GM23248 (cell line): ENCODE measurements around the gene SNTB2. TPM values are rescaled to one million over a fixed set of nuclear protein-coding genes. Genes with fewer than 3 reads are reported as not detected.
A peak's percentile ranks its signal among the peaks of the same experiment; 100 is the strongest.

ENCODE experiments used
- DNase-seq: peaks from one replicate; pipeline ENCODE4 v3.0.0-alpha.2; 2015
- H2AFZ ChIP-seq: fragments of 200-600 bp; sonication (generic); 2 replicates; pipeline ENCODE4 v1.6.1; 2016; ENCODE audit warnings: antibody characterized with exemption
- H3F3A ChIP-seq: fragments of 200-600 bp; sonication (generic); 2 replicates; pipeline ENCODE4 v1.6.1; 2016; ENCODE audit warnings: mild to moderate bottlenecking, antibody characterized with exemption, mixed run types; ENCODE audit not compliant: insufficient read depth
- H3K27ac ChIP-seq: fragments of 200-600 bp; sonication (generic); 2 replicates; pipeline ENCODE4 v1.5.1; 2016; ENCODE audit warnings: mild to moderate bottlenecking
- H3K27me3 ChIP-seq: fragments of 200-600 bp; sonication (generic); replicated peaks from 2 replicates; pipeline ENCODE4 v1.6.1; 2016; ENCODE audit warnings: mild to moderate bottlenecking; ENCODE audit not compliant: insufficient read depth
- H3K36me3 ChIP-seq: fragments of 200-600 bp; sonication (generic); 2 replicates; pipeline ENCODE4 v1.6.1; 2016; ENCODE audit warnings: low read depth, mild to moderate bottlenecking
- H3K4me1 ChIP-seq: fragments of 200-600 bp; sonication (generic); 2 replicates; pipeline ENCODE4 v1.6.1; 2016; ENCODE audit warnings: mild to moderate bottlenecking; ENCODE audit not compliant: insufficient read depth
- H3K4me2 ChIP-seq: fragments of 200-600 bp; sonication (generic); one replicate; pipeline ENCODE4 v1.6.1; 2016; ENCODE audit warnings: mild to moderate bottlenecking; ENCODE audit not compliant: unreplicated experiment
- H3K4me3 ChIP-seq: fragments of 200-600 bp; sonication (generic); 2 replicates; pipeline ENCODE4 v1.5.1; 2016; ENCODE audit warnings: mild to moderate bottlenecking
- H3K79me2 ChIP-seq: fragments of 200-600 bp; sonication (generic); 2 replicates; pipeline ENCODE4 v1.6.1; 2016; ENCODE audit warnings: mild to moderate bottlenecking; ENCODE audit not compliant: insufficient read depth
- H3K9ac ChIP-seq: fragments of 200-600 bp; sonication (generic); 2 replicates; pipeline ENCODE4 v1.6.1; 2016; ENCODE audit warnings: mild to moderate bottlenecking
- H3K9me2 ChIP-seq: fragments of 200-600 bp; sonication (generic); 2 replicates; pipeline ENCODE4 v1.6.1; 2016; ENCODE audit warnings: mixed run types, mild to moderate bottlenecking, moderate library complexity; ENCODE audit not compliant: insufficient read depth
- H3K9me3 ChIP-seq: fragments of 200-600 bp; sonication (generic); one replicate; pipeline ENCODE4 v1.6.1; 2017; ENCODE audit warnings: low read depth
- H4K20me1 ChIP-seq: fragments of 200-600 bp; sonication (generic); 2 replicates; pipeline ENCODE4 v1.6.0; 2016; ENCODE audit not compliant: insufficient read depth
- EZH2 ChIP-seq: fragments of 200-600 bp; sonication (generic); IDR thresholded peaks from 2 replicates; pipeline ENCODE4 v1.6.1; 2018; ENCODE audit warnings: antibody characterized with exemption, mild to moderate bottlenecking; ENCODE audit not compliant: insufficient read depth, poor library complexity, severe bottlenecking
- EZH2phosphoT487 ChIP-seq: fragments of 200-600 bp; sonication (generic); IDR thresholded peaks from 2 replicates; pipeline ENCODE4 v1.6.1; 2018; ENCODE audit warnings: antibody characterized with exemption, moderate library complexity, mild to moderate bottlenecking, low read depth; ENCODE audit not compliant: insufficient read depth
- WGBS, 2 experiments: methylation state at CpG; one replicate each; pipeline ENCODE4 v1.1.6; 2015 to 2017; ENCODE audit warnings: low lambda C conversion rate in 2 of 2, low coverage in 1 of 2; ENCODE audit errors: missing lambda C conversion rate in 2 of 2; 5-methylcytosine and 5-hydroxymethylcytosine counted together
- in situ Hi-C: fragments of 300-500 bp; cut with MboI; formaldehyde crosslinking; loops from 2 replicates; pipeline ENCODE4 v1.15.0; 2020
- polyA plus RNA-seq: library from polyadenylated mRNA; unstranded; fragments of >200 nt; fragmentation: Nextera tagmentation; extraction: Ambion mirVana; gene quantifications from 2 replicates; pipeline ENCODE4 v1.2.1, GENCODE V29; 2016
- total RNA-seq: library from RNA; depleted of rRNA; stranded (reverse); fragments of >200 nt; shearing (Covaris generic); gene quantifications from 2 replicates; pipeline ENCODE4 v1.2.3, GENCODE V29; 2014

Gene SNTB2
- total and polyA plus RNA-seq, 2 experiments from 2014 or later = 6.0 to 30.4 TPM

DNA sequence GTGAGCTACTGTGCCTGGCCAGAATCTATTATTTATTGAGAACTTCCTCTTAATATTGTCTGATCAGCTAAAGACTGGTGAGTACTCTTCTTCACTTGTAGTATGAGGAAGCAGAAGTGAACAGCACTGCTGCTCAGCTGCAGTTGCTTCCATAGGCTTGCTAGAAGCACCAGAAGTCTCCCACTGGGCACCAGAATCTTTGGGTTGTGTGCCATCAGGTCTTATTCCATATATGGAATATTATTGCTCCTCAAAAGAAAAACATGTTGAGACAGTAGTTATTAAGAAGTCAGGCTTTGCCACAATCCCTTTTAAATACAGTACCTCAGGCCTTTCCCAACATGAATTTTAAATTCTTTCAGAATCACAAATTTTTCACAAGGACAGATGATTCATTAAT lies 17.2 kb downstream of the SNTB2 start:
- H3K79me2 ChIP-seq = peaks cover 97% of the 10 kb centered on the region
- H3K27me3 ChIP-seq = no peaks in the 10 kb centered on the region
- H3K9me3 ChIP-seq = no peaks in the 10 kb centered on the region
- H3K36me3 ChIP-seq = no peaks in the 10 kb centered on the region
- peaks cover 3% of the 10 kb centered on the region; the same call in 1 of the 2 replicates for H4K20me1 ChIP-seq
- H3F3A ChIP-seq = peaks cover 30% of the 10 kb centered on the region
- H3K9me2 ChIP-seq = no peaks in the 10 kb centered on the region
- peak overlapping the region; percentile 44 for H3K27ac ChIP-seq
- no peak overlapping the region for H3K4me3 ChIP-seq
- TF ChIP-seq EZH2 = no peak
- TF ChIP-seq EZH2phosphoT487 = no peak
- no peak overlapping the region for H2AFZ ChIP-seq
- DNase-seq = no peak
- in situ Hi-C loops = no loop called here
- peaks cover 37% of the 10 kb centered on the region for H3K4me1 ChIP-seq
- no peak overlapping the region for H3K4me2 ChIP-seq
- H3K9ac ChIP-seq = no peak overlapping the region

DNA sequence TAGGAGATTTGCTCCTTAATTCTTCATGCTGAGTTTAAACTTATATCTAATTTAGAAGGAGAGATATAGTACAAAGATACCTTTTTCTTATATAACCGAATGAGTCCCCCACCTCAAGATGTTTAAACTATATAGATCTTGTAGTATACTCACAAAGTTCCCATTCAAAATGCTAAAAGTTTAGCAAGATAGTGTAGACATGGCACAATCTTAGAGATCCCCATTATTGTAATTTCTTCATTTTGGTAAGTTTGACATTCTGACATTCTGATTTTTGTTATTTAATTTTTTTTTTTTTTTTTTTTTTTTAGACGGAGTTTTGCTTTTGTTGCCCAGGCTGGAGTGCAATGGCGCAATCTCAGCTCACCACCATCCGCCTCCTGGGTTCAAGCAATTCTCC lies 22.8 kb downstream of the SNTB2 start:
- WGBS, 2 experiments = 98 to 99% methylated on average over 4 of the region's 4 CpGs
- Histone ChIP-seq H2AFZ (no peak overlapping the region), H3K4me3 (no peak overlapping the region), H3K4me1 (peaks cover 7% of the 10 kb centered on the region), H3K9ac (no peak overlapping the region), H3K4me2 (no peak overlapping the region), H3K79me2 (peaks cover 98% of the 10 kb centered on the region), H4K20me1 (no peaks in the 10 kb centered on the region), H3K27ac (no peak overlapping the region), H3K36me3 (no peaks in the 10 kb centered on the region), H3K9me2 (no peaks in the 10 kb centered on the region), H3K27me3 (no peaks in the 10 kb centered on the region), H3F3A (peaks cover 10% of the 10 kb centered on the region), H3K9me3 (no peaks in the 10 kb centered on the region)
- TF ChIP-seq EZH2 (no peak), EZH2phosphoT487 (no peak)
- DNase-seq = no peak
- in situ Hi-C loops = no loop called here

DNA sequence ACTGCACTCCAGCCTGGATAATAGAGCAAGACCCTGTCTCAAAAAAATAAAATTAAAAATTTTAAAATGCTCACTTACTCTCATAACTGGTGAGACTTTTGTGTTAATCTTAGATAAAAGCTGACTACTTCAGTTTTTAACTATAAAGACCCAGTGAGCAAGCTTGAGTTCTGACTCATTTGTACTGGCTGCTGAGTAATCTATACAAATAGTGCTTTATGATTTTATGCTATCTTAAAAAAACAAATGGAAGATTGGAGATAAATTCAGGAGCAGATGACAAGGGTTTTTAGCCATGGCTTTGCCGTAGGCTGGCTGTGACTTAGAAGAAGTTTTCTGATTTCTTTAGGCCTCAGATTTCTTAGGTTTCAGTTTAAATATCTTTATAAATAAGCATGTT lies 30.5 kb downstream of the SNTB2 start:
- Histone ChIP-seq H3K9me2 (no peaks in the 10 kb centered on the region), H3K9ac (no peak overlapping the region), H3K4me2 (peak overlapping the region; percentile 14), H3K9me3 (no peaks in the 10 kb centered on the region), H4K20me1 (no peaks in the 10 kb centered on the region), H3K79me2 (peaks cover 100% of the 10 kb centered on the region), H3F3A (peaks cover 21% of the 10 kb centered on the region), H3K27me3 (no peaks in the 10 kb centered on the region), H2AFZ (no peak overlapping the region), H3K27ac (peak overlapping the region; percentile 10; the same call in 1 of the 2 replicates), H3K4me3 (no peak overlapping the region), H3K36me3 (no peaks in the 10 kb centered on the region), H3K4me1 (peaks cover 37% of the 10 kb centered on the region)
- 3 to 6% methylated on average over 1 of the region's 1 CpG for WGBS, 2 experiments
- no peak for TF ChIP-seq EZH2
- DNase-seq = peak; percentile 74
- in situ Hi-C loops = no loop called here

DNA sequence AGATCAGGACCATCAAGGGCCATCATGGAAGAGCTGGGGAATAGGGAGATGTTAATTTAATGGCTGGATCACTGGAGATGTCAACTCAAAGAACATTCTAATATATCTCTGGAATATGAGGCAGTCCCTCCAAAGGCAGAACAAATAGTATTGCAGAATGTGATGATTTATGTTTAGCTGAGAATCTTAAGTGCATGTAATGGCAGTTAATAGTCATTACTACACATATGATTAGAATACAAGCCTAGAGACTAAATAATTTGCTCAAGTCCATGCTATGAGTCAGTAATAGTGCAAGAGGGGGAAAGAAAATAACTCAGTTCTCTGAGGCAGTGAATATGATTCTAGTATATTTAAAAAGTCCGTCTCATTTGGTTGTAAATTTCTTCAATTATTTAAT lies 32.3 kb downstream of the SNTB2 start:
- in situ Hi-C loops = no loop called here
- peaks cover 98% of the 10 kb centered on the region for H3K79me2 ChIP-seq
- H3K4me2 ChIP-seq = no peak overlapping the region
- no peak overlapping the region for H3K4me3 ChIP-seq
- peaks cover 44% of the 10 kb centered on the region for H3K4me1 ChIP-seq
- no peak for TF ChIP-seq EZH2
- TF ChIP-seq EZH2phosphoT487 = no peak
- peaks cover 26% of the 10 kb centered on the region for H3F3A ChIP-seq
- no peaks in the 10 kb centered on the region for H3K27me3 ChIP-seq
- H3K9me3 ChIP-seq = no peaks in the 10 kb centered on the region
- H3K36me3 ChIP-seq = no peaks in the 10 kb centered on the region
- no peak overlapping the region for H3K9ac ChIP-seq
- no peak overlapping the region for H2AFZ ChIP-seq
- WGBS, 2 experiments = 5 to 32% methylated on average over 1 of the region's 1 CpG
- no peaks in the 10 kb centered on the region for H3K9me2 ChIP-seq
- DNase-seq = peak; percentile 33
- H4K20me1 ChIP-seq = no peaks in the 10 kb centered on the region
- H3K27ac ChIP-seq = no peak overlapping the region; the same call in 1 of the 2 replicates

DNA sequence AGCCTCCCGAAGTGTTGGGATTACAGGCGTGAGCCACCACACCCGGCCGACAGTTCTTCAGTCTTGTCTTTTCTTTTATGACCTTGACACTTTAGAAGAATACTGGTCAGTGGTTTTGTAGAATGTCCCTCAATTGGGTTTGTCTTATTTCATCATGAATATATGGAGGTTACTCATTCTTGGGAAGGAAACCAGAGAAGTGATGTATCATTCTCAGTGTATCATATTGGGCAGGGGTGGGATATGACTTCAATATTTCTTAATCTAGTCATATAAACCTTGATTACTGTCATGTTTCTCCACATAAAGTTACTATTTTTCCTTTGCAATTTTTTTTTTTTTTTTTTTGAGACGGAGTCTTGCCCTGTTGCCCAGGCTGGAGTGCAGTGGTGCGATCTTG lies 36.9 kb downstream of the SNTB2 start:
- Histone ChIP-seq H3K27ac (peak overlapping the region; percentile 13; the same call in 1 of the 2 replicates), H3K4me3 (no peak overlapping the region), H3K27me3 (no peaks in the 10 kb centered on the region), H3K9ac (no peak overlapping the region), H4K20me1 (no peaks in the 10 kb centered on the region), H3K9me2 (no peaks in the 10 kb centered on the region), H3K36me3 (no peaks in the 10 kb centered on the region), H3K4me1 (peaks cover 47% of the 10 kb centered on the region), H3K9me3 (no peaks in the 10 kb centered on the region), H3K79me2 (peaks cover 98% of the 10 kb centered on the region), H3K4me2 (no peak overlapping the region), H3F3A (peaks cover 22% of the 10 kb centered on the region; the same call in 1 of the 2 replicates), H2AFZ (no peak overlapping the region)
- in situ Hi-C loops = no loop called here
- peak; percentile 81 for DNase-seq
- TF ChIP-seq EZH2 (no peak), EZH2phosphoT487 (no peak)
- WGBS, 2 experiments = 70 to 79% methylated on average over 5 to 6 of the region's 6 CpGs
